Ectodermal cell (in vitro differentiated cells): ENCODE results near the gene KLHDC7B.
"Not testable (repeated sequence)": the region's sequence is repeated elsewhere in the genome, so short reads cannot be mapped to it uniquely, and the experiment has no call there.

Source experiments
- H3K27ac ChIP-seq: 2 replicates; pipeline ENCODE4 v1.7.0; 2013; ENCODE audit warnings: mild to moderate bottlenecking, low read depth, low read length; ENCODE audit not compliant: insufficient read depth, poor library complexity, severe bottlenecking
- H3K27me3 ChIP-seq: 2 replicates; pipeline ENCODE4 v1.7.0; 2013; ENCODE audit warnings: mild to moderate bottlenecking, low read length; ENCODE audit not compliant: insufficient read depth, control insufficient read depth, poor library complexity, severe bottlenecking
- H3K36me3 ChIP-seq: one replicate; pipeline ENCODE4 v1.7.0; 2013; ENCODE audit warnings: low read length; ENCODE audit not compliant: control insufficient read depth, insufficient read depth
- H3K4me1 ChIP-seq: one replicate; pipeline ENCODE4 v1.7.0; 2013; ENCODE audit warnings: low read length; ENCODE audit not compliant: control insufficient read depth, insufficient read depth
- H3K4me3 ChIP-seq: 2 replicates; pipeline ENCODE4 v1.7.0; 2013; ENCODE audit warnings: low read depth, low read length, control low read depth; ENCODE audit not compliant: insufficient read depth
- H3K9me3 ChIP-seq: 2 replicates; pipeline ENCODE4 v1.7.0; 2013; ENCODE audit warnings: mild to moderate bottlenecking, low read length, moderate library complexity; ENCODE audit not compliant: control insufficient read depth
- WGBS, 2 experiments: methylation state at CpG; one replicate each; pipeline ENCODE4 v1.1.7; 2013; ENCODE audit warnings: missing lambda C conversion rate in 2 of 2; 5-methylcytosine and 5-hydroxymethylcytosine counted together

The KLHDC7B gene

DNA sequence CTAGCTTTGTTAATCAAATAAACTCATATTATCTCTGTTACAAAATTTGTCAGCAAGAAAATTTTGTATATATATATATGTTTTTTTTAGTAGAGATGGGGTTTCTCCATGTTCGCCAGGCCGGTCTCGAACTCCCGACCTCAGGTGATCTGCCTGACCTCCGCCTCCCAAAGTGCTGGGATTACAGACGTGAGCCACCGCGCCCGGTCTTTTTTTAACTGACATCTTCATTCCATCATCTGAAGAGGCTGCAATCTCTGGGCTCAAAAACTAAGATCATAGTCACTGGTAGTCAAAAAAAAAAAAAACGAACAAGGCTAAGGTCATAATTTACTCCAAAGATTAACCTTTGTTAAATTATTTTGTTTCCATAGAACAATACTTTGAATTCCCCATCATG lies 5.3 kb upstream of the KLHDC7B start:
- no peak overlapping the region for H3K27ac ChIP-seq
- H3K9me3 ChIP-seq, result no peaks in the 10 kb centered on the region
- peaks cover 23% of the 10 kb centered on the region for H3K27me3 ChIP-seq
- H3K36me3 ChIP-seq, result no peaks in the 10 kb centered on the region
- 86 to 88% methylated on average over 10 of the region's 10 CpGs for WGBS, 2 experiments
- no peaks in the 10 kb centered on the region for H3K4me1 ChIP-seq
- no peak overlapping the region for H3K4me3 ChIP-seq

DNA sequence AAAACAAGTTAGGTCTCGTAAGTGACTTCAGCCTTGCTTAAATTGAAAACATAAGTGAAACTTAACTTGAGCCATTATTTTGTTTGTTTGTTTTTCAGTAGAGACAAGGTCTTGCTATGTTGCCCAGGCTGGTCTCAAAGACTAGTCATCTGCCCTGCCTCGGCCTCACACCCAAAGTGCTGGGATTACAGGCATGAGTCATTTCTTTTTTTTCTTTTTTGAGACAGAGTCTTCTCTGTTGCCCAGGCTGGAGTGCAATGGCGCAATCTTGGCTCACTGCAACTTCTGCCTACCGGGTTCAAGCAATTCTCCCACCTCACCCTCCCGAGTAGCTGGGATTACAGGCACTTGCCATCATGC lies 4.1 kb upstream of the KLHDC7B start:
- H3K27ac ChIP-seq, H3K36me3 ChIP-seq, H3K4me1 ChIP-seq, H3K4me3 ChIP-seq, H3K9me3 ChIP-seq: not testable (repeated sequence)
- peaks cover 26% of the 10 kb centered on the region for H3K27me3 ChIP-seq
- WGBS, 2 experiments, result 92 to 94% methylated on average over 5 of the region's 5 CpGs

DNA sequence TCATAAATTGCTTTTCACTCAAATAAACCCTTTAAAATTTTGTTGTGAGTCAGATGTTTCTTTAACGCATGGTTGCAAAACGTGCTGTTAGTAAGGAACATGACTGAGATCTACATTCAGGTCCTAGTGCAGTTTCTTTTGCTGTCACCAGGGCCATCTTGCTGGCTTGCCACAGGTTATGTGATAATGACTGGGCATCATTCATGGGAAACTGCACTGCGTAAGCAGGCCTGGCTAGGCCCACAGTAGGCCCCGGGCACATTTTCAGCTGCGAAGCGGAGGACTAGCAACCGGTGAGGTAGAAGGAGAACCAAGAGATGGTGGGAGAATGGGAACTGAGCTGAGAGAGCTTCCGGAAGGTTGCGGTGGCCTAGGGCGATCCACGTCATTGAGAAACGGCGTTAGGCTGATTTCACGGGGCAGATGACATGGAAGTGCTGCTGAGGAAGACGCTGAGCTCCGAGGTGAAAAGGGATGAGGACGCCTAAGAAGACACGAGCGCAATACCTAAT lies 3.2 kb upstream of the KLHDC7B start:
- Histone ChIP-seq H3K9me3 (no peaks in the 10 kb centered on the region), H3K27me3 (peaks cover 26% of the 10 kb centered on the region), H3K27ac (no peak overlapping the region), H3K4me1 (no peaks in the 10 kb centered on the region), H3K4me3 (no peak overlapping the region), H3K36me3 (no peaks in the 10 kb centered on the region)
- 94 to 97% methylated on average over 19 of the region's 19 CpGs for WGBS, 2 experiments

DNA sequence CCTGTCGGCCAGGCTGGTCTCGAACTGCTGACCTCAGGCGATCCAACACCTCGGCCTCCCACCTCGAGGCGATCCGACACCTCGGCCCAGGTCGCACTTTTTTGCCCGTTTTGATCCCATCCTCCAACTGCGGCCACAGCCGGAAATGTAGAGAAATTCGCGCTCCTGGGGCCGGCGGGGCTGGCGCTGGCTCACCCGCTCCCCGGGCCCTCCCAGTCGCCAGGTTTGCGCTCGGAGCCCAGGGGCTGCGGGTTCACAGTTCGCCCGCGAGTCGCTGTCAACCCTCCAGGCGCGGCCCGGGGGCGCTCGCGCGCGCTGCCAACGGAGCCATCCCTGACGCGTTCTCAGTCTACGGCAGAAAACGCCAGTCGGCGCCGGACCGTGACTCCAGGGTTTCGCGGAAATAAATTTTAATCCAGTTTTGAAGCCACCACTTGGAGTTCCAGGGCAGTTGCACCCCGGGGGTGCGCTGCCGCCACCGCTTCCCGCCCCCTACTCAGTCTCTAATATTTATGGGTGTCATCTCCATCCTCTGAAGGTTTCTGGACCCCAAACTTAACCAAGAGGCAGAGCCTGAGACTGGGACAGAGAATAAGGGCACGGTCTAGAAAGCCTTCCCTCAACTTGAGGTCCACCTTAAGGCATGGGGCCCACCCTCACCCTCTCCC lies 1.5 kb upstream of the KLHDC7B start:
- Histone ChIP-seq H3K9me3 (no peaks in the 10 kb centered on the region), H3K36me3 (no peaks in the 10 kb centered on the region), H3K4me3 (no peak overlapping the region), H3K27me3 (peaks cover 26% of the 10 kb centered on the region), H3K4me1 (no peaks in the 10 kb centered on the region), H3K27ac (no peak overlapping the region)
- WGBS, 2 experiments, result 11 to 12% methylated on average over 52 of the region's 52 CpGs

DNA sequence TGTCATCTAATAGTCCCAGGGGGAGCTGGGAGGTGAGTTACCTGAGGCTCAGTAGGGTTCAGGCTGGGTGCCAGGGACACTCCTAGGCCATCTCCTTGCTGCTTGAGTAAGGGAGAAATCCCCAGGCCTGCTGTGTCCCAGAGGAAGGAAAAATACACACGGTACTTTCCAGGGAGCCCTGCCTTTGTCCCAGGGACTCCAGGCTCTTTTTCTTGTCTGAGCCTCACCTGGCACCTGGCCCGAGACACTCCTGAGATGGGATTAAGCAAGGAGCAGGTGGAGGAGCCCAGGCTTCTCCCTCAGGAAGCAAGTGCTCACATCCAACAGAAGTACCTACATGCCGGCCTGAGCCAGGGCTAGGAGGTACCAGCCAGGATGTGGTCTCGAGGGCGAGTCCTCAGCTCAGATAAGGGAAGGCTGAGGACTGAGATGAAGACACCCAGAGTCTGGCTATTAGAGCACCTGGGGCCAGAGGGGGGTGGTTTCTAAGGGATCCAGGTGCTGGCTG lies 899 bp upstream of the KLHDC7B start:
- Histone ChIP-seq H3K27me3 (peaks cover 26% of the 10 kb centered on the region), H3K27ac (no peak overlapping the region), H3K4me1 (no peaks in the 10 kb centered on the region), H3K9me3 (no peaks in the 10 kb centered on the region), H3K36me3 (no peaks in the 10 kb centered on the region), H3K4me3 (no peak overlapping the region)
- WGBS, 2 experiments, result 89 to 91% methylated on average over 5 of the region's 5 CpGs

DNA sequence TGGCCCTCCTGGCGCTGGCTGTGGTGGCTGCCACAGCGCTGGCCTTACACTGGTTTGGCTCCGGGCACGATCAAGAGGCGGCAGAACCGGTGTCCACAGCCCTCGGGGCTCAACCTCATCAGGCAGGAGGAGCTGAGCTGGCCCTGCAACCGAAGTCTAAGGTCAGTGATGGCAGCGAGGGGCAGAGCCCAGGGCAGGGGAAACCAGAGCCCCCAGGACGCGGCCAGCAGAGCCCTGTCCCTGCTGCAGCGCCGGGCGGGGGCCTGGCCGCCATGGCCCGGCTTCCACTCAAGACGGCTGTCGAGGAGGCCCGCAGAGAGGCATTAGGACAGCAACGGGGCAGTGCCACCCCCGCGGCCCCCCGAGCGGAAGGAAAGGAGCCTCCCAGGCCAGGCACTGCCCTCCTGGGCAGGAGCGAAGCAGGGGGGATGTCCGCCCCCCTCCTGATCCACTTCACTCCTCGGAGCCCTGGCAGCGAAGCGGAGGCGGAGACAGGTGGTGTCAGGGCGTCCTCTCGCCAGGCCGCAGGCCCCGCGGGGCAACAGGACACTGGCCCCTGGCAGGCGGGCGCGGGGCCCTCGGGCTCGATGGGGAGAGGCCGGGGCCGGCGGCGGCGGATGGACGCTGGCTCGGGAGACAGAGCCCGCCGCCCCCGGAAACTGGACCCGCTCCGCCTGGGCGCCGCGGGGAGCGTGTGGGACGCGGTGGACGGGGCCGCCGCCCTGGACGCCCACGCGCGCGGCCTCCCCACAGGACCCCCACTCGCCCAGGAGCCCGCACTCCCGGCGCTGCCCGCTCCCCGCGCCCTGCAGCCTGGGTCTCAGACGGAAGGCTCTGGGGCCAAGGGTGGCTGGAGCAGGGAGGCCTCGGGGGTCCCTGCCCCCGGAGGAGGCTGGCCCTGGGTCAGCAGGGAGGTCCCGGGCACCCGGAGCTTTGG lies 895 bp downstream of the KLHDC7B start:
- H3K27ac ChIP-seq, result no peak overlapping the region
- H3K36me3 ChIP-seq, result no peaks in the 10 kb centered on the region
- no peak overlapping the region for H3K4me3 ChIP-seq
- H3K9me3 ChIP-seq, result no peaks in the 10 kb centered on the region
- peaks cover 26% of the 10 kb centered on the region for H3K27me3 ChIP-seq
- no peaks in the 10 kb centered on the region for H3K4me1 ChIP-seq
- 94% methylated on average over 78 of the region's 78 CpGs for WGBS, 2 experiments

DNA sequence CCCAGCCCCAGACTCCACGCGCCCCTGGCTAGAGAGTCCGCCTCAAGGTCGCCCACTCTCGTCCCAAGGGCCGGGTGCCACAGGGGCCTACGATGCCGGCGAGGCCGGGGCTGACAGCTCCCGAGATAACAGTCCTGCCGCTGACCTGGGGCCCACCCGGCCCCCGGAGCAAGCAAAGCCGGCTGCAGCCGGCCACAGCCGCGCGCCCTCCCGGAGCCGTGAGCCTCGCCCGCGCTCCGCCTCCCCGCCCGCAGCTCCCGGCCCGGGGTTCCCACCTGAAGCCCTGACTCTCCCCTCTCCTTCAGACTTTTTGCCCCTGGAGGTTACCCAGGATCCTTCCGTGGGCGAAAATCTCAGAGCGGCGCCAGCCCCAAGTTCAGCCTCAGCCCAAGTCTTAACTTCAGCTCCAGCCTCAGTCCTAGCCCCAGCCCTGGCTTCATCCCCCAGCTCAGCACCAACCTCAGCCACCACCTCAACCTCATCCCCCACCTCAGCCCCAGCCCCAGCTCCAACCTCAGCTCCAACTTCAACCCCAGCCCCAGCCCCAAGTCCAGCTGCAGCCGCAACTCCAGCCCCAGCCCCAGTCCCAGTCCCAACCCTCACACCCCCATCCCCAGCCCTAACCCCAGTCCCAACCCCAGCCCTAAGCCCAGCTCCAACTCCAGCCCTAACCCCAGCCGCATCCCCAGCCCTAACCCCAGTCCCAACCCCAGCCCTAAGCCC lies 1.7 kb downstream of the KLHDC7B start:
- WGBS, 2 experiments, result 93% methylated on average over 35 of the region's 35 CpGs
- Histone ChIP-seq H3K27me3 (peaks cover 26% of the 10 kb centered on the region), H3K4me1 (no peaks in the 10 kb centered on the region), H3K9me3 (no peaks in the 10 kb centered on the region), H3K27ac (no peak overlapping the region), H3K4me3 (no peak overlapping the region), H3K36me3 (no peaks in the 10 kb centered on the region)

DNA sequence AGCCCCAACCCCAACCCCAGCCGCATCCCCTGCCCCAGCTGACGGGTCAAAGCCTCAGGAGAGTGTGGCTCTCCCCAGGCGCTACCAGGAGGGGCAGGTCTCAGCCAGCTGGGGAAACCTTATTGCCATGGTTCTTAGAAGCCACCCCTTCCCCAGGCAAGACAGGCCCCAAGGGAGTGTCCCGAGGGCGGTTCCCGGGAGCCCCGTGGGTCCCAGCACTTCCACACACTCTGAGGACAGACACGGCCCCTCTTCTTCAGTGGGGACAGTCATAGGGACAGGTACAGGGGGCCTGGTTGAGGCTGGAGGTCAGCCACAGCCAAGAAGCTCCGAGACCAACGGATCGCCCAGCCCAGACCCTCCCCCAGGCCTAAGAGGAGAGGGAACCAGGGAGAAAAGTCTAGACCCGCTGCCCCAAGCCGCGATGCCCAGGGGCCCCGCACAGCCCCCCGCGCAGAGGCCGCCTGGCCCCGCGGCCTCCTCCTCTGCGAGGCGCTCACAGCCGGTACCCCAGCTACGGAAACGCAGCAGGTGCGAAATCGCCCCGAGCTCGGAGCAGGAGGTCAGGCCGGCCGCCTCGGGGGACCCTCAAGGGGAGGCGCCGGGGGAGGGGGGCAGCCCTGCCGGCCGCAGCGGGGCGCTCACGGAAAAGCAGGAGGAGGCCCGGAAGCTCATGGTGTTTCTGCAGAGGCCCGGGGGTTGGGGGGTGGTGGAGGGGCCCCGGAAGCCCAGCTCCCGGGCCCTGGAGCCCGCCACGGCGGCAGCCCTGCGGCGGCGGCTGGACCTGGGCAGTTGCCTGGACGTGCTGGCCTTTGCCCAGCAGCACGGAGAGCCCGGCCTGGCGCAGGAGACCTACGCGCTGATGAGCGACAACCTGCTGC lies 2.6 kb downstream of the KLHDC7B start:
- Histone ChIP-seq H3K4me1 (no peaks in the 10 kb centered on the region), H3K27ac (no peak overlapping the region), H3K9me3 (no peaks in the 10 kb centered on the region), H3K36me3 (no peaks in the 10 kb centered on the region), H3K4me3 (no peak overlapping the region), H3K27me3 (peaks cover 24% of the 10 kb centered on the region)
- WGBS, 2 experiments, result 91 to 92% methylated on average over 56 of the region's 56 CpGs

DNA sequence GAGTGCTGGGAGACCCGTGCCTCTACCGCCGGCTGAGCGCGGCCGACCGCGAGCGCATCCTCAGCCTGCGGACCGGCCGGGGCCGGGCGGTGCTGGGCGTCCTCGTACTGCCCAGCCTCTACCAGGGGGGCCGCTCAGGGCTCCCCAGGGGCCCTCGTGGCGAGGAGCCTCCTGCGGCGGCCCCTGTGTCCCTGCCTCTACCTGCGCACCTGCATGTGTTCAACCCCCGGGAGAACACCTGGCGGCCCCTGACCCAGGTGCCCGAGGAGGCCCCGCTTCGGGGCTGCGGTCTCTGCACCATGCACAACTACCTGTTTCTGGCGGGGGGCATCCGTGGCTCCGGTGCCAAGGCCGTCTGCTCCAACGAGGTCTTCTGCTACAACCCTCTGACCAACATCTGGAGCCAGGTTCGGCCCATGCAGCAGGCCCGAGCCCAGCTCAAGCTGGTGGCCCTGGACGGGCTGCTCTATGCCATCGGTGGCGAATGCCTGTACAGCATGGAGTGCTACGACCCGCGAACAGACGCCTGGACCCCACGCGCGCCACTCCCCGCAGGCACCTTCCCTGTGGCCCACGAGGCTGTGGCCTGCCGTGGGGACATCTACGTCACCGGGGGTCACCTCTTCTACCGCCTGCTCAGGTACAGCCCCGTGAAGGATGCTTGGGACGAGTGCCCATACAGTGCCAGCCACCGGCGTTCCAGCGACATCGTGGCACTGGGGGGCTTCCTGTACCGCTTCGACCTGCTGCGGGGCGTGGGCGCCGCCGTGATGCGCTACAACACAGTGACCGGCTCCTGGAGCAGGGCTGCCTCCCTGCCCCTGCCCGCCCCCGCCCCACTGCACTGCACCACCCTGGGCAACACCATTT lies 3.5 kb downstream of the KLHDC7B start:
- Histone ChIP-seq H3K4me1 (no peaks in the 10 kb centered on the region), H3K27me3 (peaks cover 15% of the 10 kb centered on the region), H3K9me3 (no peaks in the 10 kb centered on the region), H3K36me3 (no peaks in the 10 kb centered on the region), H3K27ac (no peak overlapping the region), H3K4me3 (no peak overlapping the region)
- WGBS, 2 experiments, result 94 to 96% methylated on average over 68 of the region's 68 CpGs
